ENCODE measurements around the gene SSTR5.

SSTR5 gene

GRCh38 chr16:1123525-1124230 lies 51.1 kb downstream of the SSTR5 start:
- no peak for DNase-seq (ENCODE audit: low spot score)

DNA sequence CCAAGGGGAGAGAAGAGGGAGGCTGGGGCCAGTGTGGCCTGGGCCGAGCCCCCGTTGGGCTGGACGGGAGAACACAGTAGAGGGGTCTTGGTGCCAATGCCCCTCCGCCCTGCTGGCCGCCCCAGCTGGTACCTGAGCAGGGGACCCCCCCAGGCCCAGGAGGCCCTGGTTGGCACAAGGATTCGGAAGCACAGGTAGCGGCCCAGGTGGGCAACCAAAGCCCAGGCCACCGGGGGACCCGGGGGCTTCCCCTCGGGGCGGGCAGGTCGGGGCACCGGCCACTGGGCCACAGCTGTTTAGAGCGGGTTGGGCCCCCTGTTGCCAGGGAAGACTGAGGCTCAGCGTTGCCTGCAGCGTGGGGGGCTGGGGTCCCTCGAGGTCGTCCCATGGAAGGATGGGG lies 51.7 kb downstream of the SSTR5 start:
- DNase-seq (ENCODE audit: low spot score), result no peak

DNA sequence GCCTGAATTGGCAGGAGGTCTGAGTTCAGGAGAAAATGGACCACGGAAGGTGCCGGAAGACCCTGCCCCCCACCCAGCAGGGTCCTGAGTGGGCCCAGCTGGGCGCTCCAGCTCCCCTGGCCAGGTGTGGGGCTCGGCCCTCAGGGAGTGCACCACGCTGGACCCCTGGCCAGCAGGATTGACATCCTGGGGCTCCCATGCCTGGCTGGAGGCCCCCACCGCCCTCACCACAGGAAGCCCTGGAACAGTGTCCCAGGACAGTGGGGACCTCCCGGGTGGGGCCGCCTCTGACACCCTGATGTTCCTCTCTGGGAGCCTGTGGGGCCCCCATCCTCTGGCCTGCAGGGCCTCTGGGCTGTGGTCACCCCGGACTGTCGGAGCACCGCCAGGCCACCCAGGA lies 52.2 kb downstream of the SSTR5 start:
- no peak for DNase-seq (ENCODE audit: low spot score)

DNA sequence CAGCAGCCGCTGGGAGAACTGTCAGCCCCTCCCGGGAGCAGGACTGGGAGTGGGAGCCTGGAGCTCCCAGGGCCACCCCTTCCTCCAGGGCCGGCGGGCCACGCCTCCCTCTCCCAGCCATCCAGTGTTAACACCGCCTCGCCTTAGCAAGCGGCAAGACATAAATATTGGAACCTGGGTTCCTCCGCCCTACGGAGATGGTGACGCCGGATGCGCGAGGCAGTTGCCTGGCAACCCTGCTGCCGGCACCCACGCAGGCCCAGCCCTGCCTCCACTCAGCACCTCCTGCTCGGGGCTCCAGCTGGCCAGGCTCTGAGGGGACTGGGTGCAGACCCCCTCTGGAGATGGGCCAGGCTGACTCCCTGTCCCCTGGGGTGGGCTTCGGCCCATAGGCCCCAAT lies 52.9 kb downstream of the SSTR5 start:
- DNase-seq (ENCODE audit: low spot score), result peak; percentile 63

DNA sequence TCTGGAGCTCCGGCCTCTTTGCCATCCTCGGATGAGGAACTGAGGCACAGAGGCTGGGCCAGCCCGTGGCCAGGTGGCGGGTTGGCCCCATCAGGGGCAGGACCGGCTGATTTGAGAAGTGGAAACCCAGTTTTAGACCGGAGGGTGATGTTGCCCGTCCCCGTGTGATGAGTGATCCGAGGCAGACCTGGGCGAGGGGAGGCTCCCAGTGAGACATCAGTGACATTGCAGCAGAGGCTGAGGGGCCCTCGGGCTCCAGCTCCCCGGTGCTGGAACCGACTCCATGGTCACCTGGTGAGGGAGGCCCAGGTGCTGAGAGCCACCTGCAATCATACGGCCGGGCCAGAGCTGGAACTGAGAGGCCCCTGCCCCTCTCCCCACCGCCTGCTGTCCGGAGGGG lies 53.5 kb downstream of the SSTR5 start:
- no peak for DNase-seq (ENCODE audit: low spot score)

GRCh38 chr16:1126586-1126985 lies 54.0 kb downstream of the SSTR5 start:
- DNase-seq (ENCODE audit: low spot score), result no peak

DNA sequence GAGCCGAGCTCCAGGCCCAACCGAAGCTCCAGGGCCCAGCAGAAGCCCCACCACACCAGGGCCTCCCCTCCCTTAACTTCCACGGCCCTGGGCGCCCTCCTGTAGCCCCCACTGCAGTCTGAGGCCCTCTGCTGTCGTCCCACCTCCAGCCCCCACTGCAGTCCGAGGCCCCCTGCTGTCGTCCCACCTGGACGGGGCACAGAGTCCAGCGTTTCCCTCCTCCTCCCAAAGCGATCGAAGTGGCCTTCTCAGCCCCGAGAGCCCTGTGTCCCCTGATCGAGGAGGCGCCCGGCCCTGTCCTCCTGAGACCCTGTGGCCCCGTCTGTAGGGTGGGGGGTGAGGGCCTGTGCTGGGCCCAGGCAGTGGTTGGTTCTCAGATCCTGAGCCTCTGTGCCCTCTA lies 54.6 kb downstream of the SSTR5 start:
- DNase-seq (ENCODE audit: low spot score), result no peak

GRCh38 chr16:1127971-1128715 lies 55.6 kb downstream of the SSTR5 start:
- no peak for DNase-seq (ENCODE audit: low spot score)

DNA sequence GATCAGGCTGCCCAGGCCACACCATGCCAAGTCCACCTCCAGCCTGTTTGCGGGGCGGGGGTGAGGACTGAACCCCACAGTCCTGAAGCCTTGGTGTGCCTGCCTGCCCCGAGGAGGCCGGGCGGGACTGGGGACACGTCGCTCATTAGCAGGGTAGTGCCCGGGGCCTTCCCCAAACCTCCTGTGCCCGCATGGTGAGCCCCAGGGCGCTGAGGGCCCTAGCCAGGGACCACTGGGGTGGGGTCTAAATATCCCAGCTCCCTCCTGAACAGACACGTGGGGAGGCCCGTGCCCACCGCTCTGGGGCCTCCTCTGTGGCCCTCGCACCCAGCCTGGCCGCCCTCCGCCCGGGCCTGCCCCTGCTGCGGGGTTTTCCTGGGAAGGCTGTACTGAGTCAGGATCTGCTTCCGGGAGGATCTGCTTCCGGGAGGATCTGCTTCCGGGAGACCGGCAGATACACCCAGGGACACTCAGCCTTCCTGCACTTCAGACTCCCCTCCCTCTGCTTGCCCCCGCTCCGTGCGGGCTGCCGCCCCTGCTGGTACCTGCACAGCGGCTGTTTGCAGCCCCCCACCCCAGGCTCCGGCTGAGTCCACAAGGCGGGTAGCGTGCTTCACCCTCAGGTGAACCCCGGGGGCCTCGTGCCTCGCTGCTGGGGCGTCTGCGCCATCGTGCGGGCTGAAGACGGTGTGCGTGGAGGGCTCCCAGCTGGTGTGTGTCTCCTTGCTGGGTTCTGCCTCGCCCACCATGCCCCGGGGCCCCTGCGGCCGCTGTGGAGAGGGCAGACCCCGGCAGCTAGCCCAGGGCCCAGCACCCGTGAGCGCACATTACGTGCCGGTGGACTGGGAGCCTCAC lies 56.8 kb downstream of the SSTR5 start:
- no peak for DNase-seq (ENCODE audit: low spot score)

GRCh38 chr16:1130382-1130781 lies 57.8 kb downstream of the SSTR5 start:
- DNase-seq (ENCODE audit: low spot score), result no peak

Measured in GM03348 (cell line).